ENCODE data around the gene TMEM161B.

- TF ChIP-seq POLR2AphosphoS5 (IDR thresholded peaks at IDR 0.05; ENCODE audit: low read depth): no peak
- TF ChIP-seq CTCF (IDR thresholded peaks at IDR 0.05; ENCODE audit: insufficient read depth, low read length): no peak
- TF ChIP-seq SPI1 (IDR thresholded peaks at IDR 0.05; ENCODE audit: borderline replicate concordance, low read depth): no peak
- no peak for TF ChIP-seq REST (IDR thresholded peaks at IDR 0.05; ENCODE audit: insufficient replicate concordance, low read depth)
These were observed 19.3 kb upstream of the TMEM161B start for GRCh38 chr5:88287846-88288527.

Data from HL-60 (cell line).